Adrenal gland (tissue), 12 donors: ENCODE data around the gene PCYOX1L. TPM values are rescaled to one million over a fixed set of nuclear protein-coding genes. Genes with fewer than 3 reads are reported as not detected.

Experiments used
- DNase-seq, 7 donors: peaks; one replicate each; pipeline ENCODE4 v3.0.0-alpha.2; 2019 to 2020
- H3K27ac ChIP-seq, 5 donors: fragments of 200-600 bp; sonication (generic) in 4 of 5; 1 replicate in 3 of 5; 2 replicates in 2 of 5; pipeline versions ENCODE4 v1.5.1 to v1.8.0; 2016 to 2020; ENCODE audit warnings: mild to moderate bottlenecking in 1 of 5
- H3K27me3 ChIP-seq: fragments of 200-600 bp; 2 replicates; pipeline ENCODE4 v1.8.0; 2021
- H3K36me3 ChIP-seq, 2 donors: fragments of 200-600 bp; replicated peaks in 1 of 2; 1 replicate in 1 of 2; 2 replicates in 1 of 2; pipeline versions ENCODE4 v1.5.1 to v1.8.0; 2018 to 2022
- H3K4me1 ChIP-seq, 2 donors: fragments of 200-600 bp; replicated peaks in 1 of 2; 1 replicate in 1 of 2; 2 replicates in 1 of 2; pipeline versions ENCODE4 v1.5.1 to v1.8.0; 2018 to 2021
- H3K4me3 ChIP-seq, 4 donors: fragments of 200-600 bp; sonication (generic) in 3 of 4; one replicate each; pipeline ENCODE4 v1.5.1; 2016 to 2018
- H3K9me3 ChIP-seq, 3 donors: fragments of 200-600 bp; sonication (generic) in 1 of 3; replicated peaks in 1 of 3; 1 replicate in 2 of 3; 2 replicates in 1 of 3; pipeline versions ENCODE4 v1.5.1 to v1.8.0; 2016 to 2021
- POLR2A ChIP-seq, 2 donors: fragments of 450-650 bp; IDR thresholded peaks; one replicate each; pipeline ENCODE4 v1.6.1; 2017; ENCODE audit warnings: antibody characterized with exemption in 2 of 2, mild to moderate bottlenecking in 2 of 2, moderate library complexity in 1 of 2
- WGBS, 4 donors: extraction: QIAGEN DNeasy Blood & Tissue Kit in 2 of 4; methylation state at CpG; one replicate each; pipeline versions ENCODE4 v1.1.5 to v1.1.7; 2013 to 2017; 5-methylcytosine and 5-hydroxymethylcytosine counted together
- intact Hi-C, 2 donors: fragments of 100-400 bp; cut with DNase I; formaldehyde crosslinking; loops; one replicate each; pipeline versions ENCODE4 v1.14.1 to v1.15.0; 2022 to 2023
- polyA plus RNA-seq, 3 donors: library from polyadenylated mRNA; stranded (reverse); fragments of 200-250 nt in 2 of 3; fragments of 350-450 nt in 1 of 3; fragmentation: Illumina TruSeq in 1 of 3; extraction: RNeasy Lipid Tissue Mini Kit (QIAGEN cat#74804) in 1 of 3; gene quantifications; one replicate each; pipeline ENCODE4 v1.2.3, GENCODE V29; 2013 to 2014
- total RNA-seq, 9 donors: library from RNA; depleted of rRNA in 4 of 9; stranded (reverse); fragments of >200 nt in 4 of 9; fragments of 120-200 nt in 1 of 9; fragmentation: NEBNext Ultra II Directional in 1 of 9; extraction: Animal tissue kit (Norgen Biotek cat#: 25700) in 1 of 9; gene quantifications; one replicate each; pipeline versions ENCODE4 v1.1.0 to v1.2.4, GENCODE V29; 2013 to 2023
- TF ChIP-seq, protein P1 (sequence below), 6 experiments: fragments of 450-650 bp in 4 of 6; fragments of 200-600 bp in 2 of 6; sonication (generic) in 1 of 6; IDR thresholded peaks; 1 replicate in 5 of 6; 2 replicates in 1 of 6; pipeline versions ENCODE4 v1.5.1 to v1.8.0; 2016 to 2021; ENCODE audit warnings: antibody characterized with exemption in 6 of 6, mild to moderate bottlenecking in 2 of 6, moderate library complexity in 1 of 6
- donor health status: healthy with polysubstance abuse.
- donor health status: Bipolar disorder and iron deficiency.
- donor health status: DM: yes; HTN: yes; CAD: no.
- donor health status: DM: no; HTN: no; CAD: no.
- donor health status: DM: no; HTN: no; CAD: no.
- donor health status: DM: yes; HTN: yes; CAD: no.

Gene PCYOX1L
- total and polyA plus RNA-seq, 12 donors, result 4.7 to 17.1 (median 9.4) TPM

DNA sequence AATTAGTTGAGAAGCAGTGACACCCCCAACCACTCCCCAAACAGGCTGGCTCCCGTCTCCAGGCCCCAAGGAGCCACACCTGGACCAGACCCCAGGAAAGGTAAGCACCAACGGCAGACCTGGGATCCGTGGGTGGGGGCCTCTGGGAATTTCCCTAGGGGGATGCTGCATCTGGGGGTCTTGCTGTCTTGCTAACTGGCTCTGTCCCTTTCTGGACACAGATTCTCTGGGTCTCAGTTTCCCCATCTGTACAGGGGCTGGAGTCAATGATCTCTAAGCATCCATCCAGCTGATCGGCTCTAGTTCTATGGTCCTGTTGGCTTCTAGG, 49.1 kb downstream of the PCYOX1L start:
- no peaks in the 10 kb centered on the region for H3K27me3 ChIP-seq
- H3K9me3 ChIP-seq, result no peaks in the 10 kb centered on the region
- WGBS, 4 donors, result 34 to 89% (median 73%) methylated on average over 1 to 4 of the region's 4 CpGs
- intact Hi-C loops, result no loop called here
- no peak for TF ChIP-seq POLR2A (IDR thresholded peaks at IDR 0.05)
- TF ChIP-seq, protein P1, sequence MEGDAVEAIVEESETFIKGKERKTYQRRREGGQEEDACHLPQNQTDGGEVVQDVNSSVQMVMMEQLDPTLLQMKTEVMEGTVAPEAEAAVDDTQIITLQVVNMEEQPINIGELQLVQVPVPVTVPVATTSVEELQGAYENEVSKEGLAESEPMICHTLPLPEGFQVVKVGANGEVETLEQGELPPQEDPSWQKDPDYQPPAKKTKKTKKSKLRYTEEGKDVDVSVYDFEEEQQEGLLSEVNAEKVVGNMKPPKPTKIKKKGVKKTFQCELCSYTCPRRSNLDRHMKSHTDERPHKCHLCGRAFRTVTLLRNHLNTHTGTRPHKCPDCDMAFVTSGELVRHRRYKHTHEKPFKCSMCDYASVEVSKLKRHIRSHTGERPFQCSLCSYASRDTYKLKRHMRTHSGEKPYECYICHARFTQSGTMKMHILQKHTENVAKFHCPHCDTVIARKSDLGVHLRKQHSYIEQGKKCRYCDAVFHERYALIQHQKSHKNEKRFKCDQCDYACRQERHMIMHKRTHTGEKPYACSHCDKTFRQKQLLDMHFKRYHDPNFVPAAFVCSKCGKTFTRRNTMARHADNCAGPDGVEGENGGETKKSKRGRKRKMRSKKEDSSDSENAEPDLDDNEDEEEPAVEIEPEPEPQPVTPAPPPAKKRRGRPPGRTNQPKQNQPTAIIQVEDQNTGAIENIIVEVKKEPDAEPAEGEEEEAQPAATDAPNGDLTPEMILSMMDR (IDR thresholded peaks at IDR 0.05), result no peak
- H3K27ac ChIP-seq, result peak overlapping the region in 4 of 5 donors; percentile 6 to 92 (median 57)
- DNase-seq, result no peak
- H3K4me1 ChIP-seq, result peaks cover 17 to 19% of the 10 kb centered on the region in 2 donors
- no peaks in the 10 kb centered on the region for H3K36me3 ChIP-seq
- peak overlapping the region in 1 of 4 donors; percentile 55 for H3K4me3 ChIP-seq

GRCh38 chr5:149407323-149408251, 49.7 kb downstream of the PCYOX1L start:
- H3K27me3 ChIP-seq, result no peaks in the 10 kb centered on the region
- intact Hi-C loops, result no loop called here
- H3K36me3 ChIP-seq, result no peaks in the 10 kb centered on the region
- H3K27ac ChIP-seq, result peak overlapping the region in 4 of 5 donors; percentile 6 to 92 (median 57)
- peaks cover 17 to 19% of the 10 kb centered on the region in 2 donors for H3K4me1 ChIP-seq
- no peak for DNase-seq
- H3K4me3 ChIP-seq, result peak overlapping the region in 1 of 4 donors; percentile 55
- no peak for TF ChIP-seq POLR2A (IDR thresholded peaks at IDR 0.05)
- TF ChIP-seq, protein P1 (IDR thresholded peaks at IDR 0.05), result no peak
- no peaks in the 10 kb centered on the region for H3K9me3 ChIP-seq
- WGBS, 4 donors, result 66 to 79% (median 72%) methylated on average over 10 to 11 of the region's 11 CpGs

DNA sequence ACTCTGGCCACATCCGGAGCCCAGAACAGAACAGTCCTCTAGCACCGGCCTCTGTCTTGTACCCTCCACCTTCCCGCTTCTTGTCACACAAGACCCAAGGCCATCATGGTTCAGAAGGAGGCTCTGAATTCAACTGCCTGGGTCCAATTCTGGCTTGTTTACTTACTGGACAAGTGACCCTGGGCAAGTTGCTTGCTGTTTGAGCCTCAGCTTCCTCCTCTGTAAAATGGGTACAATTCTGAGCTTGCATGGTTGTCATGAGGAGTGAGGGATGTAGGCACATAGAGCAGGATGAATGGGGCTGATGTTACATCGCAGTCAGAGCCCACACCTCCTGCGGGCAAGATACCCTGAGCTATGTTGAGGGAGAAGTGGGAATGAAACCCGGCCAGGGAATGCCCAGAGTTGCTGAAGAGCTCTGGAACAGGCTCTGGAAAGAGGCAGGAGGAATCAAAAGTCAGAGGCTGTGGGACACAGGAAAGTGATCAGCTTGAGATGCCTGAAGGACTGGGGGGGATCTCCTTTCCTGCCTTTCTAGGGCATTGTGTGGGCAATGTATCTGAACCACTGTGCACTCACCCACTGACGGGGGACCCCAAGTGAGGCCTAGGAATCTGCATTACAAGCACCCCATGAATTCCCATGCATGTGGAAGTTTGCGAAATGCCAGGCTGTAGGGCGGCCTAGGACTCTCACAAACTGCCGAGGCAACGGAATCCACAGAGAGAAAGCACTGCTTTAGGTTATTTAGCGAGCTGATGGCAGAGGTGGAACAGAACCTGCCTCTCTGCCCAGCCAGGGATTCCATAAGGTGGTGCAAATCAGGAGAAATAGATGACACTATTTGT, 50.6 kb downstream of the PCYOX1L start:
- Histone ChIP-seq H3K27ac (peak overlapping the region in 3 of 5 donors; percentile 38 to 92 (median 76)), H3K4me1 (peaks cover 17 to 22% of the 10 kb centered on the region in 2 donors), H3K27me3 (no peaks in the 10 kb centered on the region), H3K4me3 (peak overlapping the region in 1 of 4 donors; percentile 55), H3K36me3 (no peaks in the 10 kb centered on the region), H3K9me3 (no peaks in the 10 kb centered on the region)
- intact Hi-C loops, result no loop called here
- 71 to 80% (median 78%) methylated on average over 12 of the region's 12 CpGs for WGBS, 4 donors
- TF ChIP-seq, protein P1 (IDR thresholded peaks at IDR 0.05), result no peak
- no peak for TF ChIP-seq POLR2A (IDR thresholded peaks at IDR 0.05)
- DNase-seq, result no peak
